ENCODE data around the gene PCNX1.

- TF ChIP-seq, protein P1, sequence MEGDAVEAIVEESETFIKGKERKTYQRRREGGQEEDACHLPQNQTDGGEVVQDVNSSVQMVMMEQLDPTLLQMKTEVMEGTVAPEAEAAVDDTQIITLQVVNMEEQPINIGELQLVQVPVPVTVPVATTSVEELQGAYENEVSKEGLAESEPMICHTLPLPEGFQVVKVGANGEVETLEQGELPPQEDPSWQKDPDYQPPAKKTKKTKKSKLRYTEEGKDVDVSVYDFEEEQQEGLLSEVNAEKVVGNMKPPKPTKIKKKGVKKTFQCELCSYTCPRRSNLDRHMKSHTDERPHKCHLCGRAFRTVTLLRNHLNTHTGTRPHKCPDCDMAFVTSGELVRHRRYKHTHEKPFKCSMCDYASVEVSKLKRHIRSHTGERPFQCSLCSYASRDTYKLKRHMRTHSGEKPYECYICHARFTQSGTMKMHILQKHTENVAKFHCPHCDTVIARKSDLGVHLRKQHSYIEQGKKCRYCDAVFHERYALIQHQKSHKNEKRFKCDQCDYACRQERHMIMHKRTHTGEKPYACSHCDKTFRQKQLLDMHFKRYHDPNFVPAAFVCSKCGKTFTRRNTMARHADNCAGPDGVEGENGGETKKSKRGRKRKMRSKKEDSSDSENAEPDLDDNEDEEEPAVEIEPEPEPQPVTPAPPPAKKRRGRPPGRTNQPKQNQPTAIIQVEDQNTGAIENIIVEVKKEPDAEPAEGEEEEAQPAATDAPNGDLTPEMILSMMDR (IDR thresholded peaks at IDR 0.05): no peak
- no peak for TF ChIP-seq POLR2A (IDR thresholded peaks at IDR 0.05)
Observed at GRCh38 chr14:70993931-70994330, 86.7 kb downstream of the PCNX1 start.

Data from tibial nerve (tissue), 3 donors.